K562 (cell line): ENCODE results near the gene CCDC187. TPM values are rescaled to one million over a fixed set of nuclear protein-coding genes. Genes with fewer than 3 reads are reported as not detected.

Source experiments
- CEBPG ChIP-seq, 3 experiments: fragments of 200-800 bp in 1 of 3; sonication (Bioruptor generic) in 1 of 3; sonication (generic) in 1 of 3; formaldehyde crosslinking in 1 of 3; IDR thresholded peaks in 2 of 3; conservative IDR thresholded peaks in 1 of 3; 2 replicates each; pipeline versions ENCODE4 v1.6.1 to v1.8.0; 2016 to 2022; ENCODE audit warnings: missing compliant biosample characterization in 2 of 3, missing genetic modification characterization in 2 of 3, mild to moderate bottlenecking in 1 of 3, missing genetic modification reagents in 1 of 3
- FOXJ2 ChIP-seq: fragments of 200-800 bp; sonication (Bioruptor generic); IDR thresholded peaks from 2 replicates; pipeline ENCODE4 v1.6.1; 2016; ENCODE audit warnings: missing genetic modification characterization, missing compliant biosample characterization
- FOXM1 ChIP-seq, 2 experiments: fragments of 450-650 bp in 1 of 2; sonication (generic) in 1 of 2; formaldehyde crosslinking in 1 of 2; IDR thresholded peaks; 2 replicates each; pipeline versions ENCODE4 v1.6.1 to v1.9.0; 2017 to 2022; ENCODE audit warnings: low read depth in 2 of 2, mild to moderate bottlenecking in 2 of 2, missing genetic modification reagents in 1 of 2, moderate library complexity in 1 of 2
- IRF2 ChIP-seq: sonication (generic); formaldehyde crosslinking; IDR thresholded peaks from 2 replicates; pipeline ENCODE4 v1.8.1; 2022; ENCODE audit warnings: mild to moderate bottlenecking, missing genetic modification reagents
- LEF1 ChIP-seq: fragments of 450-650 bp; IDR thresholded peaks from 2 replicates; pipeline ENCODE4 v1.6.1; 2016; ENCODE audit warnings: mild to moderate bottlenecking
- MTF1 ChIP-seq: fragments of 250-450 bp; sonication (Bioruptor Pico); IDR thresholded peaks from 2 replicates; pipeline ENCODE4 v1.9.0; 2021; ENCODE audit warnings: moderate library complexity, mild to moderate bottlenecking, inconsistent platforms, borderline replicate concordance
- NR3C1 ChIP-seq: sonication (generic); formaldehyde crosslinking; IDR thresholded peaks from 2 replicates; pipeline ENCODE4 v1.8.1; 2022; ENCODE audit warnings: missing genetic modification reagents
- PTRF ChIP-seq: fragments of 450-650 bp; IDR thresholded peaks from 2 replicates; pipeline ENCODE4 v1.6.1; 2016; ENCODE audit warnings: mild to moderate bottlenecking, missing genetic modification characterization, missing compliant biosample characterization
- RBFOX2 ChIP-seq: fragments of 200-400 bp; formaldehyde crosslinking; IDR thresholded peaks from 2 replicates; pipeline ENCODE4 v1.6.1; 2017; ENCODE audit warnings: low read depth, mild to moderate bottlenecking, low read length, moderate library complexity
- SLC30A9 ChIP-seq: fragments of 250-450 bp; sonication (Bioruptor Pico); IDR thresholded peaks from 2 replicates; pipeline ENCODE4 v1.8.0; 2022; ENCODE audit warnings: mild to moderate bottlenecking, moderate library complexity
- STAG1 ChIP-seq: sonication (generic); formaldehyde crosslinking; IDR thresholded peaks from 2 replicates; pipeline ENCODE4 v1.5.0; 2020; ENCODE audit warnings: missing genetic modification reagents, borderline replicate concordance
- XRCC3 ChIP-seq: fragments of 450-650 bp; IDR thresholded peaks from 2 replicates; pipeline ENCODE4 v1.6.1; 2017; ENCODE audit warnings: mild to moderate bottlenecking, moderate library complexity
- ZNF212 ChIP-seq: fragments of 450-650 bp; formaldehyde crosslinking; IDR thresholded peaks from 2 replicates; pipeline ENCODE4 v1.4.0; 2020; ENCODE audit warnings: mild to moderate bottlenecking
- ZNF224 ChIP-seq: sonication (generic); formaldehyde crosslinking; IDR thresholded peaks from 2 replicates; pipeline ENCODE4 v1.8.0; 2022; ENCODE audit warnings: mild to moderate bottlenecking, missing genetic modification reagents
- ZNF239 ChIP-seq: fragments of 250-450 bp; sonication (Bioruptor Pico); IDR thresholded peaks from 2 replicates; pipeline ENCODE4 v1.4.0; 2020; ENCODE audit warnings: mild to moderate bottlenecking
- ZNF253 ChIP-seq: fragments of 250-450 bp; sonication (Bioruptor Pico); conservative IDR thresholded peaks from 2 replicates; pipeline ENCODE4 v1.6.1; 2021; ENCODE audit warnings: mild to moderate bottlenecking
- ZNF445 ChIP-seq: fragments of 250-450 bp; sonication (Bioruptor Pico); IDR thresholded peaks from 2 replicates; pipeline ENCODE4 v1.4.0; 2020; ENCODE audit warnings: low read depth, mild to moderate bottlenecking, moderate library complexity
- polyA plus RNA-seq, 8 experiments: library from polyadenylated mRNA; depleted of rRNA in 4 of 8; stranded (reverse) in 5 of 8; unstranded in 3 of 8; fragments of >200 nt; fragmentation: Nextera tagmentation in 2 of 8; fragmentation: Illumina TruSeq in 1 of 8; extraction: Ambion mirVana in 2 of 8; extraction: Trizol in 1 of 8; gene quantifications; 2 replicates each; pipeline versions ENCODE4 v1.2.1 to v1.2.3, GENCODE V29; 2011 to 2014; ENCODE audit warnings: inconsistent platforms in 1 of 8, missing spikeins in 1 of 8
- total RNA-seq, 7 experiments: library from RNA; depleted of rRNA in 6 of 7; stranded (reverse); fragments of >200 nt in 6 of 7; fragmentation: Illumina TruSeq in 2 of 7; extraction: Trizol in 2 of 7; gene quantifications; 2 replicates each; pipeline versions ENCODE4 v1.2.1 to v1.2.3, GENCODE V29; 2011 to 2021; ENCODE audit warnings: low replicate concordance in 1 of 7
- TF ChIP-seq, protein P1 (sequence below): fragments of 450-650 bp; formaldehyde crosslinking; IDR thresholded peaks from 2 replicates; pipeline ENCODE4 v1.4.0; 2022; ENCODE audit warnings: missing genetic modification characterization
- TF ChIP-seq, protein P2 (sequence below): fragments of 450-650 bp; IDR thresholded peaks from 2 replicates; pipeline ENCODE4 v1.6.1; 2018; ENCODE audit warnings: mild to moderate bottlenecking, low read depth; ENCODE audit not compliant: partially characterized antibody
- TF ChIP-seq, protein P3 (sequence below): fragments of 250-450 bp; sonication (Bioruptor Pico); IDR thresholded peaks from 2 replicates; pipeline ENCODE4 v1.5.0; 2021
- TF ChIP-seq, protein P4 (sequence below): sonication (generic); formaldehyde crosslinking; IDR thresholded peaks from 2 replicates; pipeline ENCODE4 v1.8.0; 2022; ENCODE audit warnings: mild to moderate bottlenecking, missing genetic modification reagents

The CCDC187 gene
- total and polyA plus RNA-seq, 9 of the 15 experiments (the other 6 are each of a cell fraction or from before 2014, with no cell fraction given): not detected

DNA sequence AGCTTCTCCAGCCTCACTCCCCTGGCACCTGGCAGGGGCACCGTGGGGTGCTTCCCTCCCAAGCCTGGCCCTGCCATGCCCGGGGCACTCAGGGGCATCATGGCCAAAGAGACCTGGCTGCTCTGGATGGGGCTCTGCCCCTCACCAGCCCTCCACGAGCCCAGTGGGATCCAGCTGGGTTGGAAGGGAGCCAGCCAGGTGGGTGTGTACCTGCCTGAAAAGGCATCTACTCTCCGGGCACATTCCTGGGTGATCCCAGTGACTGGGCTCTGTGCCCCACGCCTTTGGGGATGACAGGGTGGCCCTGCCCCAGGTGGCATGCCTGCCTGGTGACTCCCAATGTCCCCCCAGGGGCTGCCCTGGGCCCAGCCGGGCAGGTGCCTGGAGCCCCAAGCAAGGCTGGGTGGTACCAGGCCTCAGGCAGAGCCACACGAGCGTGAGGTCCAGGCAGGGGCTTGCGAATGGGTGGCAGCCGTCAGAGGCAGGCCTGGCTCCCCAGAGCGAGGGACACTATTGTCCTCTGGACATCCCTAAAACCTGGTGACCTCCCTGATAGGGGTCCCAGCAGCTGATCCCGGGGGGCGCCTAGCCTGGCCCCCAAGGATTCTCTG lies 24.2 kb upstream of the CCDC187 start (continued):
- TF ChIP-seq, protein P1, sequence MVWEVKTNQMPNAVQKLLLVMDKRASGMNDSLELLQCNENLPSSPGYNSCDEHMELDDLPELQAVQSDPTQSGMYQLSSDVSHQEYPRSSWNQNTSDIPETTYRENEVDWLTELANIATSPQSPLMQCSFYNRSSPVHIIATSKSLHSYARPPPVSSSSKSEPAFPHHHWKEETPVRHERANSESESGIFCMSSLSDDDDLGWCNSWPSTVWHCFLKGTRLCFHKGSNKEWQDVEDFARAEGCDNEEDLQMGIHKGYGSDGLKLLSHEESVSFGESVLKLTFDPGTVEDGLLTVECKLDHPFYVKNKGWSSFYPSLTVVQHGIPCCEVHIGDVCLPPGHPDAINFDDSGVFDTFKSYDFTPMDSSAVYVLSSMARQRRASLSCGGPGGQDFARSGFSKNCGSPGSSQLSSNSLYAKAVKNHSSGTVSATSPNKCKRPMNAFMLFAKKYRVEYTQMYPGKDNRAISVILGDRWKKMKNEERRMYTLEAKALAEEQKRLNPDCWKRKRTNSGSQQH: no peak
- no peak for TF ChIP-seq PTRF (tag)
- no peak for TF ChIP-seq ZNF224 (CRISPR knock-in tag)
- TF ChIP-seq FOXM1 (IDR thresholded peaks at IDR 0.05; ENCODE audit: low read depth): no peak
- no peak; the same call in 1 of the 2 replicates for TF ChIP-seq FOXM1 (CRISPR knock-in tag; IDR thresholded peaks at IDR 0.05; ENCODE audit: low read depth)
- TF ChIP-seq, protein P2, sequence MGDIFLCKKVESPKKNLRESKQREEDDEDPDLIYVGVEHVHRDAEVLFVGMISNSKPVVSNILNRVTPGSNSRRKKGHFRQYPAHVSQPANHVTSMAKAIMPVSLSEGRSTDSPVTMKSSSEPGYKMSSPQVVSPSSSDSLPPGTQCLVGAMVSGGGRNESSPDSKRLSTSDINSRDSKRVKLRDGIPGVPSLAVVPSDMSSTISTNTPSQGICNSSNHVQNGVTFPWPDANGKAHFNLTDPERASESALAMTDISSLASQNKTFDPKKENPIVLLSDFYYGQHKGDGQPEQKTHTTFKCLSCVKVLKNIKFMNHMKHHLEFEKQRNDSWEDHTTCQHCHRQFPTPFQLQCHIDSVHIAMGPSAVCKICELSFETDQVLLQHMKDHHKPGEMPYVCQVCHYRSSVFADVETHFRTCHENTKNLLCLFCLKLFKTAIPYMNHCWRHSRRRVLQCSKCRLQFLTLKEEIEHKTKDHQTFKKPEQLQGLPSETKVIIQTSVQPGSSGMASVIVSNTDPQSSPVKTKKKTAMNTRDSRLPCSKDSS: no peak
- TF ChIP-seq XRCC3: no peak
- no peak for TF ChIP-seq CEBPG (CRISPR knock-in tag; IDR thresholded peaks at IDR 0.05)
- no peak for TF ChIP-seq CEBPG (tag; conservative IDR thresholded peaks at IDR 0.05 in 1 of 2, IDR thresholded peaks at IDR 0.05 in 1 of 2)
- 0 out of 2 replicates have a peak, but pooled peaks have one; percentile 62 for TF ChIP-seq NR3C1 (CRISPR knock-in tag)
- TF ChIP-seq ZNF239 (CRISPR knock-in tag): no peak
- TF ChIP-seq, protein P3, sequence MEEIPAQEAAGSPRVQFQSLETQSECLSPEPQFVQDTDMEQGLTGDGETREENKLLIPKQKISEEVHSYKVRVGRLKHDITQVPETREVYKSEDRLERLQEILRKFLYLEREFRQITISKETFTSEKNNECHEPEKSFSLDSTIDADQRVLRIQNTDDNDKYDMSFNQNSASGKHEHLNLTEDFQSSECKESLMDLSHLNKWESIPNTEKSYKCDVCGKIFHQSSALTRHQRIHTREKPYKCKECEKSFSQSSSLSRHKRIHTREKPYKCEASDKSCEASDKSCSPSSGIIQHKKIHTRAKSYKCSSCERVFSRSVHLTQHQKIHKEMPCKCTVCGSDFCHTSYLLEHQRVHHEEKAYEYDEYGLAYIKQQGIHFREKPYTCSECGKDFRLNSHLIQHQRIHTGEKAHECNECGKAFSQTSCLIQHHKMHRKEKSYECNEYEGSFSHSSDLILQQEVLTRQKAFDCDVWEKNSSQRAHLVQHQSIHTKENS (CRISPR knock-in tag): no peak
- TF ChIP-seq ZNF212: no peak
- no peak for TF ChIP-seq LEF1
- TF ChIP-seq FOXJ2 (tag): no peak
- no peak for TF ChIP-seq ZNF445 (CRISPR knock-in tag)
- 0 out of 2 replicates have a peak, but pooled peaks have one; percentile 62 for TF ChIP-seq IRF2 (CRISPR knock-in tag)
- no peak for TF ChIP-seq SLC30A9
- no peak for TF ChIP-seq STAG1 (CRISPR knock-in tag)
- TF ChIP-seq RBFOX2: peak; percentile 11
- no peak for TF ChIP-seq ZNF253
- TF ChIP-seq, protein P4, sequence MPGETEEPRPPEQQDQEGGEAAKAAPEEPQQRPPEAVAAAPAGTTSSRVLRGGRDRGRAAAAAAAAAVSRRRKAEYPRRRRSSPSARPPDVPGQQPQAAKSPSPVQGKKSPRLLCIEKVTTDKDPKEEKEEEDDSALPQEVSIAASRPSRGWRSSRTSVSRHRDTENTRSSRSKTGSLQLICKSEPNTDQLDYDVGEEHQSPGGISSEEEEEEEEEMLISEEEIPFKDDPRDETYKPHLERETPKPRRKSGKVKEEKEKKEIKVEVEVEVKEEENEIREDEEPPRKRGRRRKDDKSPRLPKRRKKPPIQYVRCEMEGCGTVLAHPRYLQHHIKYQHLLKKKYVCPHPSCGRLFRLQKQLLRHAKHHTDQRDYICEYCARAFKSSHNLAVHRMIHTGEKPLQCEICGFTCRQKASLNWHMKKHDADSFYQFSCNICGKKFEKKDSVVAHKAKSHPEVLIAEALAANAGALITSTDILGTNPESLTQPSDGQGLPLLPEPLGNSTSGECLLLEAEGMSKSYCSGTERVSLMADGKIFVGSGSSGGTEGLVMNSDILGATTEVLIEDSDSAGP (CRISPR knock-in tag): 0 out of 2 replicates have a peak, but pooled peaks have one; percentile 25
- no peak for TF ChIP-seq MTF1 (CRISPR knock-in tag)
